GM12878 (cell line): Measurements from ENCODE around the gene IGFBP2. TPM values are rescaled to one million over a fixed set of nuclear protein-coding genes. Genes with fewer than 3 reads are reported as not detected.

Experiments used
- ATAC-seq: fragments of 200-7000 bp; cut with Tn5 transposase; 3 replicates; pipeline ENCODE4 v1.9.1; 2020; ENCODE audit warnings: mild to moderate bottlenecking, moderate library complexity
- BruUV-seq: library from RNA; stranded (reverse); fragments of 400-500 nt; replicated peaks from 2 replicates; lab custom pipeline; 2021; lab: Mats Ljungman, UMichigan
- CTCF ChIA-PET: fragments of 300-600 bp; sonication (Branson Sonifier 250); formaldehyde crosslinking; extraction: SDS; loops from one replicate; lab custom pipeline; 2021; ENCODE audit warnings: inconsistent platforms; lab: Yijun Ruan, JAX
- POLR2A ChIA-PET: fragments of 350-600 bp; formaldehyde crosslinking; extraction: SDS; loops from one replicate; lab custom pipeline; 2021; ENCODE audit warnings: inconsistent platforms; lab: Charles Lee
- RAD21 ChIA-PET: fragments of 300-600 bp; sonication (Branson Sonifier 250); formaldehyde crosslinking; loops from one replicate; lab custom pipeline; 2023; ENCODE audit warnings: antibody characterized with exemption; ENCODE audit not compliant: unreplicated experiment; lab: Charles Lee
- SMC1A ChIA-PET: fragments of 300-600 bp; sonication (Branson Sonifier 250); formaldehyde crosslinking; loops from one replicate; lab custom pipeline; 2023; ENCODE audit not compliant: unreplicated experiment, uncharacterized antibody; lab: Charles Lee
- DNase-seq: peaks from one replicate; pipeline ENCODE4 v3.0.0-alpha.2; 2011; ENCODE audit warnings: low read depth, low spot score
- FAIRE-seq: peaks from 3 replicates; lab custom pipeline; 2011; peaks lifted over from hg19 to GRCh38; lab: Jason Lieb, UNC
- H2AFZ ChIP-seq: 2 replicates; pipeline ENCODE4 v1.6.0; 2011; ENCODE audit warnings: low read depth, low read length, control low read depth; ENCODE audit not compliant: control insufficient read depth
- H3K27ac ChIP-seq: 2 replicates; pipeline ENCODE4 v1.5.1; 2011; ENCODE audit warnings: control low read depth; ENCODE audit not compliant: control insufficient read depth, insufficient read depth
- H3K27me3 ChIP-seq, 2 experiments: replicated peaks in 1 of 2; 2 replicates each; pipeline versions ENCODE4 v1.6.0 to v1.6.1; 2011; ENCODE audit warnings: low read length in 1 of 2; ENCODE audit not compliant: control insufficient read depth in 2 of 2, insufficient read depth in 2 of 2
- H3K36me3 ChIP-seq, 2 experiments: 2 replicates each; pipeline ENCODE4 v1.5.1; 2011; ENCODE audit warnings: low read length in 1 of 2; ENCODE audit not compliant: control insufficient read depth in 2 of 2, insufficient read depth in 2 of 2
- H3K4me1 ChIP-seq: 2 replicates; pipeline ENCODE4 v1.6.1; 2011; ENCODE audit warnings: mild to moderate bottlenecking, low read length, moderate library complexity, mixed read lengths; ENCODE audit not compliant: control insufficient read depth, insufficient read depth
- H3K4me2 ChIP-seq: 2 replicates; pipeline ENCODE4 v1.6.0; 2011; ENCODE audit warnings: control low read depth; ENCODE audit not compliant: control insufficient read depth, insufficient read depth
- H3K4me3 ChIP-seq: fragments of 200-600 bp; sonication (generic); 2 replicates; pipeline ENCODE4 v1.5.1; 2016
- H3K79me2 ChIP-seq: 2 replicates; pipeline ENCODE4 v1.6.0; 2011; ENCODE audit warnings: low read length; ENCODE audit not compliant: control insufficient read depth, insufficient read depth
- H3K9ac ChIP-seq: 2 replicates; pipeline ENCODE4 v1.8.0; 2011; ENCODE audit warnings: low read length, control low read depth, mixed read lengths; ENCODE audit not compliant: control insufficient read depth, insufficient read depth
- H3K9me3 ChIP-seq: replicated peaks from 3 replicates; pipeline ENCODE4 v1.5.1; 2011; ENCODE audit warnings: mild to moderate bottlenecking, low read length; ENCODE audit not compliant: control insufficient read depth, insufficient read depth
- H4K20me1 ChIP-seq: 2 replicates; pipeline ENCODE4 v1.6.0; 2011; ENCODE audit not compliant: control insufficient read depth, insufficient read depth
- BCL3 ChIP-seq: IDR thresholded peaks from 2 replicates; pipeline ENCODE4 v1.6.1; 2011; ENCODE audit warnings: borderline replicate concordance, low read depth, mild to moderate bottlenecking, moderate library complexity, low read length; ENCODE audit not compliant: insufficient read depth, poor library complexity, severe bottlenecking
- JUNB ChIP-seq: IDR thresholded peaks from 2 replicates; pipeline ENCODE4 v1.6.1; 2016; ENCODE audit warnings: antibody characterized with exemption, mild to moderate bottlenecking
- SPI1 ChIP-seq: IDR thresholded peaks from 2 replicates; pipeline ENCODE4 v1.6.1; 2011; ENCODE audit warnings: low read depth, mild to moderate bottlenecking, low read length, moderate library complexity, borderline replicate concordance; ENCODE audit not compliant: insufficient read depth
- SREBF2 ChIP-seq: IDR thresholded peaks from 2 replicates; pipeline ENCODE4 v1.6.1; 2012; ENCODE audit warnings: mild to moderate bottlenecking, low read length
- WGBS: methylation state at CpG from one replicate; pipeline ENCODE4 v1.1.6; 2016; ENCODE audit warnings: low lambda C conversion rate; ENCODE audit not compliant: insufficient replicate concordance, insufficient coverage; ENCODE audit errors: missing lambda C conversion rate; 5-methylcytosine and 5-hydroxymethylcytosine counted together
- in situ Hi-C: fragments of 300-500 bp; cut with MboI; formaldehyde crosslinking; loops from 9 replicates; pipeline ENCODE4 v1.14.3; 2018; ENCODE audit warnings: mixed read lengths
- intact Hi-C: fragments of 100-400 bp; cut with micrococcal nuclease; formaldehyde crosslinking; loops from one replicate; pipeline ENCODE4 v1.14.2; 2022; ENCODE audit not compliant: unreplicated experiment
- polyA plus RNA-seq, 11 experiments: library from polyadenylated mRNA; depleted of rRNA in 4 of 11; unstranded in 6 of 11; stranded (reverse) in 5 of 11; fragments of >200 nt; fragmentation: Nextera tagmentation in 4 of 11; fragmentation: Illumina TruSeq in 1 of 11; extraction: Ambion mirVana in 4 of 11; extraction: Trizol in 1 of 11; gene quantifications; 1 replicate in 1 of 11; 2 replicates in 10 of 11; pipeline versions ENCODE4 v1.2.1 to v1.2.3, GENCODE V29; 2011 to 2016; ENCODE audit warnings: inconsistent platforms in 2 of 11, missing spikeins in 2 of 11, low read depth in 1 of 11
- total RNA-seq, 4 experiments: library from RNA; depleted of rRNA in 3 of 4; stranded (reverse); fragments of >200 nt in 3 of 4; fragmentation: Illumina TruSeq in 1 of 4; extraction: Trizol in 1 of 4; gene quantifications; 2 replicates each; pipeline versions ENCODE4 v1.2.1 to v1.2.3, GENCODE V29; 2013 to 2021

The IGFBP2 gene
- total and polyA plus RNA-seq, 10 of the 15 experiments (the other 5 are each of a cell fraction or from before 2014, with no cell fraction given), result 0.11 to 1.5 (median 0.38) TPM; not detected in 5

- in situ Hi-C loops, result no loop called here
- Histone ChIP-seq H3K9ac (no peak overlapping the region), H2AFZ (no peak overlapping the region)
- 11% methylated on average over 13 of the region's 15 CpGs for WGBS
- TF ChIP-seq SREBF2, result no peak
- peak; percentile 42; the same call in 1 of the 2 replicates for TF ChIP-seq SPI1
- TF ChIP-seq BCL3, result no peak
- no peak for TF ChIP-seq JUNB
- TF ChIP-seq, all 136 proteins: peak for 1
- ATAC-seq (no peak), DNase-seq (no peak), FAIRE-seq (no peak)
- Histone ChIP-seq H3K27me3 (peaks cover 12 to 16% of the 10 kb centered on the region in 2 experiments), H3K9me3 (no peaks in the 10 kb centered on the region), H3K4me1 (no peaks in the 10 kb centered on the region), H3K36me3 (no peaks in the 10 kb centered on the region), H4K20me1 (no peaks in the 10 kb centered on the region), H3K79me2 (no peaks in the 10 kb centered on the region), H3K4me3 (no peak overlapping the region), H3K27ac (no peak overlapping the region), H3K4me2 (no peak overlapping the region)
- RAD21 ChIA-PET, result interaction anchor here (0.7 kb wide), 1 partner anchor 10 kb away, joined by 3 read pairs; no protein-coding TSS in a partner anchor
- POLR2A ChIA-PET, result interaction anchor here (0.6 to 0.7 kb wide), 2 partner anchors 82 to 195 kb away, joined by 6 read pairs; partner anchors contain the start of gene RPL37A
- BruUV-seq, result no TSS peak
- CTCF ChIA-PET, result no interaction called here
- intact Hi-C loops, result loop anchor here (10.0 kb wide), 1 partner anchor 531 kb away; no protein-coding TSS in a partner anchor
- SMC1A ChIA-PET, result no interaction called here
Measured at GRCh38 chr2:216693414-216694080, 60.3 kb downstream of the IGFBP2 start.
